Measurements from ENCODE around the gene HAUS5. TPM values are rescaled to one million over a fixed set of nuclear protein-coding genes. Genes with fewer than 3 reads are reported as not detected.
A peak's percentile ranks its signal among the peaks of the same experiment; 100 is the strongest.
"Not testable (repeated sequence)": the region's sequence is repeated elsewhere in the genome, so short reads cannot be mapped to it uniquely, and the experiment has no call there.

The HAUS5 gene
- total RNA-seq, 4 donors from 2014 or later: 2.5 to 4.8 (median 3.4) TPM

DNA sequence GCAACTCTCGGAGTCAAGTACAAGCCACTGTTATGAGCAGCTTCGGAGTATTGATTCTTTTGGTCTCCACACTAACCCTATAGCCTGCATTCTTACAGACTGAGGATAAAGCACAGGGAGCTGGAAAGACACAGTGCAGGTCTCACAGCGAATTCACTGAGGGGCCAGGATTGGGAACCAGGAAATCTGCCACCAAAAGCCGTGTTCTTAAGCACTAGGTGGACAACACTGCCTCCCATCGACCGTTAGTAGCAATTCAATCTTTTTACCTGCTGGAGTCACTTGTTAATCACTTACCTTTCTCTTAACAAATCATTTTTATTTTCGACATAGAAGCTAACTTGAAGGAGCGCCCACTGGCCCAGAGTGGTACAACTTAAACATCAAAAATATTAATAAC is 20.3 kb upstream of the HAUS5 start:
- Histone ChIP-seq H3K36me3 (no peaks in the 10 kb centered on the region), H3K4me1 (no peaks in the 10 kb centered on the region), H3K4me3 (no peak overlapping the region), H3K9me3 (no peaks in the 10 kb centered on the region), H3K27ac (no peak overlapping the region), H3K27me3 (peaks cover 0 to 6% (median 2%) of the 10 kb centered on the region in 3 donors)
- intact Hi-C loops (cut with DNase I; ENCODE audit: low total_unique reads) (no loop called here), in situ Hi-C loops (cut with MboI; ENCODE audit: low sequenced_read_pairs in 4 of 4) (no loop called here)
- ATAC-seq (no peak), DNase-seq (no peak)
- no peak for TF ChIP-seq POLR2A (IDR thresholded peaks at IDR 0.05)
- TF ChIP-seq, protein P1, sequence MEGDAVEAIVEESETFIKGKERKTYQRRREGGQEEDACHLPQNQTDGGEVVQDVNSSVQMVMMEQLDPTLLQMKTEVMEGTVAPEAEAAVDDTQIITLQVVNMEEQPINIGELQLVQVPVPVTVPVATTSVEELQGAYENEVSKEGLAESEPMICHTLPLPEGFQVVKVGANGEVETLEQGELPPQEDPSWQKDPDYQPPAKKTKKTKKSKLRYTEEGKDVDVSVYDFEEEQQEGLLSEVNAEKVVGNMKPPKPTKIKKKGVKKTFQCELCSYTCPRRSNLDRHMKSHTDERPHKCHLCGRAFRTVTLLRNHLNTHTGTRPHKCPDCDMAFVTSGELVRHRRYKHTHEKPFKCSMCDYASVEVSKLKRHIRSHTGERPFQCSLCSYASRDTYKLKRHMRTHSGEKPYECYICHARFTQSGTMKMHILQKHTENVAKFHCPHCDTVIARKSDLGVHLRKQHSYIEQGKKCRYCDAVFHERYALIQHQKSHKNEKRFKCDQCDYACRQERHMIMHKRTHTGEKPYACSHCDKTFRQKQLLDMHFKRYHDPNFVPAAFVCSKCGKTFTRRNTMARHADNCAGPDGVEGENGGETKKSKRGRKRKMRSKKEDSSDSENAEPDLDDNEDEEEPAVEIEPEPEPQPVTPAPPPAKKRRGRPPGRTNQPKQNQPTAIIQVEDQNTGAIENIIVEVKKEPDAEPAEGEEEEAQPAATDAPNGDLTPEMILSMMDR (IDR thresholded peaks at IDR 0.05 in 4 of 5, conservative IDR thresholded peaks at IDR 0.05 in 1 of 5): peak in 1 of 5 experiments; percentile 21

DNA sequence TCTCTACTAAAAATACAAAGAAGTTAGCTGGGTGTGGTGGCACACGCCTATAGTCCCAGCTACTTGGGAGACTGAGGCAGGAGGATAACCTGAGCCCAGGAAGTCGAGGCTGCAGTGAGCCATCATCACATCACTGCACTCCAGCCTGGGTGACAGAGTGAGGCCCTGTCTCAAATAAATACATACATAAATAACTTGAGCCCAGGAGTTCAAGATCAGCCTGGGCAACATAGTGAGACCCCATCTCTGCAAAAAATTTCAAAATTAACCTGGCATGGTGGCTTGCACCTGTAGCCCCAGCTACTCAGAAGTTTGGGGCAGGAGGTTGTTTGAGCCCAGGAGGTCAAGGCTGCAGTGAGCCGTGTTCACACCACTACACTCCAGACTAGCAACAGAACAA is 17.5 kb upstream of the HAUS5 start:
- H3K4me3 ChIP-seq; H3K27me3 ChIP-seq; intact Hi-C loops (cut with DNase I; ENCODE audit: low total_unique reads); H3K9me3 ChIP-seq; H3K36me3 ChIP-seq; H3K4me1 ChIP-seq; ATAC-seq; DNase-seq; in situ Hi-C loops (cut with MboI; ENCODE audit: low sequenced_read_pairs in 4 of 4); H3K27ac ChIP-seq: not testable (repeated sequence)

DNA sequence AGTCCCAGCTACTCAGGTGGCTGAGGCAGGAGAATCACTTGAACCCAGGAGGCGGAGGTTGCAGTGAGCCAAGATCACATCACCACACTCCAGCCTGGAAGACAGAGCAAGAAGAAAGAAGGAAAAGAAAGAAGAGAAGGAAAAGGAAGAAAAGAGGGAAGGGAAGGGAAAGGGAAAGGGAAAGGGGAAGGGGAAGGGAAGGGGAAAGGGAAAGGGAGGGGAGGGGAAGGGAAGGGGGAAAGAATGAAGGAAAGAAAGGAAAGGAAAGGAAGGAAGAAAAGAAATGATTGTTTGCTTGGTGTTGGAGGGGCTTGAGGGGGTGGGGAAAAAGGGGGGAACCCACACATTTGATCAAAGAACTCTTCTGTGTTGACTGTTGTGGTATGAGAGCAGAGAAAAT is 16.6 kb upstream of the HAUS5 start:
- TF ChIP-seq, protein P1 (IDR thresholded peaks at IDR 0.05 in 4 of 5, conservative IDR thresholded peaks at IDR 0.05 in 1 of 5): no peak
- H3K27ac ChIP-seq: no peak overlapping the region
- in situ Hi-C loops (cut with MboI; ENCODE audit: low sequenced_read_pairs in 4 of 4) (no loop called here), intact Hi-C loops (cut with DNase I; ENCODE audit: low total_unique reads) (no loop called here)
- H3K4me1 ChIP-seq: no peaks in the 10 kb centered on the region
- no peaks in the 10 kb centered on the region for H3K9me3 ChIP-seq
- ATAC-seq: no peak
- H3K36me3 ChIP-seq: no peaks in the 10 kb centered on the region
- no peak overlapping the region for H3K4me3 ChIP-seq
- peaks cover 0 to 6% (median 2%) of the 10 kb centered on the region in 3 donors for H3K27me3 ChIP-seq
- no peak for DNase-seq

DNA sequence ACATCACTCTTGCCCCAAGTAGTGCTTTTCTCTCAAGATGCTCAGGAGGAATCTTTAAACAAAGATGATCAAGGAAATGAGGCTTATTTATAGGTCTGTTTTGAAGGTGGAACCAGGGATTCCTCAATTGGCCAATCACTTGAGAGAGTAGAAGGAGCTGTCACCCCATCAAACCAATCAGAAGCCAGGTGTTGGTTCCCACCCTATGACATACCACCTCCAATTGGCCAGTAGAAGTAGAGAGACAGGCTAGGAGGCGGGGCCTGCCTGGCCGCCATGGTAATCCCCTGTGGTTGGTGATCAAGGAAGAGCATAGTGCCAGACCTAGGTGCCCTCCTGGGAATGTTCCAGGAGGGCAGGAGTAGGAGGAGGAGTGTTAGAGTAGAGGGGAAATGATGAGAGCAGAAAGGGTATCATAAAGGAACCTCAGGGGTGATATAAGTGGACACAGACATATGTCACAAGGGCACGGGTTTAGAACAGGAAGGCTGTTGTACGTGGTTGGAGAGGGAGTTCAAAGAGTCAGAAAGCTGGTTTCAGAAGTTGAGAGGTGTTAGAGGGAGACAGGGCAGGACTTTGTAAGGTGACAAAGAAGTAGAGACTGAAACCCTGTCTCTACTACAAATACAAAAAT is 16.1 kb upstream of the HAUS5 start:
- ATAC-seq: no peak
- TF ChIP-seq, protein P1 (IDR thresholded peaks at IDR 0.05 in 4 of 5, conservative IDR thresholded peaks at IDR 0.05 in 1 of 5): no peak
- TF ChIP-seq POLR2A (IDR thresholded peaks at IDR 0.05): no peak
- DNase-seq: no peak
- H3K4me3 ChIP-seq: no peak overlapping the region
- intact Hi-C loops (cut with DNase I; ENCODE audit: low total_unique reads): no loop called here
- H3K27me3 ChIP-seq: peaks cover 0 to 6% (median 2%) of the 10 kb centered on the region in 3 donors
- H3K27ac ChIP-seq: no peak overlapping the region
- H3K36me3 ChIP-seq: no peaks in the 10 kb centered on the region
- H3K4me1 ChIP-seq: no peaks in the 10 kb centered on the region
- H3K9me3 ChIP-seq: no peaks in the 10 kb centered on the region
- in situ Hi-C loops (cut with MboI; ENCODE audit: low sequenced_read_pairs in 4 of 4): no loop called here

DNA sequence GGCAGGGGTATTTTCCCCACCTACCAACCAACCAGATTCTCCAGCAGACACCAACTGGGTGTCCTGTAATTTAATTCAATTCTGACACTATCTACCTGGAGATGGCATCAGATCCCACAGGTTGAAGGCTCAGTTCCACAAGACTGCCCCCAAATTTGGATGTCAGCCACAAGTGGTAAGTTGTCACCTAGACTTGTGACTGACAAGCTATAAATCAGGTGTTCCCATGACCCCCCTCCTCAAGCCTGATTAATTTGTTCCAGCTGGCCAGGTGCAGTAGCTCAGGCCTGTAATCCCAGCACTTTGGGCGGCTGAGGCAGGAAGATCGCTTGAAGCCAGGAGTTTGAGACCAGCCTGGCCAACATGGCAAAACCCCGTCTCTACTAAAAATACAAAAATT is 10.6 kb upstream of the HAUS5 start:
- Histone ChIP-seq H3K9me3 (no peaks in the 10 kb centered on the region), H3K36me3 (no peaks in the 10 kb centered on the region), H3K4me1 (no peaks in the 10 kb centered on the region), H3K4me3 (no peak overlapping the region), H3K27ac (no peak overlapping the region), H3K27me3 (no peaks in the 10 kb centered on the region)
- DNase-seq (no peak), ATAC-seq (no peak)
- intact Hi-C loops (cut with DNase I; ENCODE audit: low total_unique reads): no loop called here
- TF ChIP-seq POLR2A (IDR thresholded peaks at IDR 0.05): no peak
- TF ChIP-seq, protein P1 (IDR thresholded peaks at IDR 0.05 in 4 of 5, conservative IDR thresholded peaks at IDR 0.05 in 1 of 5): no peak
- in situ Hi-C loops (cut with MboI; ENCODE audit: low sequenced_read_pairs in 4 of 4): no loop called here

DNA sequence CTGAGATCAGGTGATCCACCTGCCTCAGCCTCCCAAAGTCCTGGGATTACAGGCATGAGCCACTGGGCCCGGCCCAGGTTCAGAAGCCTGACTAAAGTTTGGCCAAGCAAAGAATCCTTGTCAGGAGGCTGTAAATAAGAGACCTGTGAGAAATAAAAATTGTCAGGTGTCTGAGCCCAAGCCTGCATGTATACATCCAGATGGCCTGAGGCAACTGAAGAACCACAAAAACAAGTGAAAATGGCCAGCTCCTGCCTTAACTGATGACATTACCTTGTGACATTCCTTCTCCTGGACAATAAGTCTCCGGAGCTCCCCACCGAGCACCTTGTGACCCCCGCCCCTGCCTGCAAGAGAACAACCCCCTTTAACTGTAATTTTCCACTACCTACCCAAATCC is 8.1 kb upstream of the HAUS5 start:
- ATAC-seq; H3K9me3 ChIP-seq; intact Hi-C loops (cut with DNase I; ENCODE audit: low total_unique reads); DNase-seq; H3K4me3 ChIP-seq; H3K36me3 ChIP-seq; H3K27me3 ChIP-seq; in situ Hi-C loops (cut with MboI; ENCODE audit: low sequenced_read_pairs in 4 of 4); H3K4me1 ChIP-seq; H3K27ac ChIP-seq: not testable (repeated sequence)

DNA sequence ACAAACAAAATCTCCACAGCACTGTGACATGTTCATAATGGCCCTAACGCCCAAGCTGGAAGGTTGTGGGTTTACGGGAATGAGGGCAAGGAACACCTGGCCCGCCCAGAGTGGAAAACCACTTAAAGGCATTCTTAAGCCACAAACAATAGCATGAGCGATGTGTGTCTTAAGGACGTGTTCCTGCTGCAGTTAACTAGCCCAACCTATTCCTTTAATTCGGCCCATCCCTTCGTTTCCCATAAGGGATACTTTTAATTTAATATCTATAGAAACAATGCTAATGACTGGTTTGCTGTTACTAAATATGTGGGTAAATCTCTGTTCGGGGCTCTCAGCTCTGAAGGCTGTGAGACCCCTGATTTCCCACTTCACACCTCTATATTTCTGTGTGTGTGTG is 5.4 kb upstream of the HAUS5 start:
- H3K9me3 ChIP-seq; intact Hi-C loops (cut with DNase I; ENCODE audit: low total_unique reads); H3K4me1 ChIP-seq; ATAC-seq; H3K4me3 ChIP-seq; DNase-seq; H3K36me3 ChIP-seq; in situ Hi-C loops (cut with MboI; ENCODE audit: low sequenced_read_pairs in 4 of 4); H3K27ac ChIP-seq; H3K27me3 ChIP-seq: not testable (repeated sequence)

Data from gastrocnemius medialis (tissue), 4 donors.